H1 (cell line): ENCODE data around the gene SOST. TPM values are rescaled to one million over a fixed set of nuclear protein-coding genes. Genes with fewer than 3 reads are reported as not detected.

ENCODE experiments used
- CTCF ChIA-PET: fragments of 300-600 bp; sonication (Branson Sonifier 250); formaldehyde crosslinking; loops from one replicate; lab custom pipeline; 2021; ENCODE audit not compliant: partially characterized antibody; lab: Charles Lee
- POLR2A ChIA-PET: fragments of 300-600 bp; sonication (Branson Sonifier 250); formaldehyde crosslinking; loops from one replicate; lab custom pipeline; 2021; ENCODE audit warnings: inconsistent platforms; ENCODE audit not compliant: partially characterized antibody; lab: Charles Lee
- DNase-seq, 2 experiments: peaks; one replicate each; pipeline versions ENCODE4 v3.0.0 to v3.0.0-alpha.2; 2010 to 2022; ENCODE audit warnings: low spot score in 2 of 2, low read depth in 1 of 2, mixed read lengths in 1 of 2
- FAIRE-seq: peaks from 2 replicates; lab custom pipeline; 2011; peaks lifted over from hg19 to GRCh38; lab: Jason Lieb, UNC
- H2AFZ ChIP-seq: 2 replicates; pipeline ENCODE4 v1.8.1; 2012; ENCODE audit warnings: low read length, inconsistent platforms
- H2AK5ac ChIP-seq: 2 replicates; pipeline ENCODE4 v1.6.1; 2013; ENCODE audit warnings: low read depth, low read length
- H2BK120ac ChIP-seq: replicated peaks from 2 replicates; pipeline ENCODE3; 2013; ENCODE audit warnings: low read depth, low read length, inconsistent platforms
- H2BK12ac ChIP-seq: 2 replicates; pipeline ENCODE4 v1.6.1; 2013; ENCODE audit warnings: low read depth, low read length
- H2BK15ac ChIP-seq: 2 replicates; pipeline ENCODE4 v1.6.1; 2013; ENCODE audit warnings: low read length
- H2BK20ac ChIP-seq: 2 replicates; pipeline ENCODE4 v1.6.1; 2013; ENCODE audit warnings: low read length
- H2BK5ac ChIP-seq: 2 replicates; pipeline ENCODE4 v1.6.1; 2013; ENCODE audit warnings: low read depth, low read length
- H3K14ac ChIP-seq: 2 replicates; pipeline ENCODE4 v1.6.1; 2013; ENCODE audit warnings: inconsistent platforms; ENCODE audit not compliant: insufficient read length
- H3K18ac ChIP-seq: 2 replicates; pipeline ENCODE4 v1.6.1; 2013; ENCODE audit warnings: low read length; ENCODE audit errors: extremely low read depth
- H3K23ac ChIP-seq: 2 replicates; pipeline ENCODE4 v1.6.1; 2013; ENCODE audit warnings: inconsistent platforms; ENCODE audit not compliant: insufficient read length
- H3K23me2 ChIP-seq: 2 replicates; pipeline ENCODE4 v1.6.1; 2013; ENCODE audit warnings: low read depth, low read length
- H3K27ac ChIP-seq: 2 replicates; pipeline ENCODE4 v1.6.1; 2011; ENCODE audit warnings: low read depth, low read length, inconsistent platforms
- H3K27me3 ChIP-seq, 4 experiments: replicated peaks in 1 of 4; 1 replicate in 1 of 4; 2 replicates in 3 of 4; pipeline versions ENCODE4 v1.6.1 to v1.8.1; 2011 to 2013; ENCODE audit warnings: low read length in 3 of 4, mild to moderate bottlenecking in 3 of 4, inconsistent platforms in 2 of 4, mixed read lengths in 2 of 4, moderate library complexity in 1 of 4; ENCODE audit not compliant: control insufficient read depth in 3 of 4, insufficient read depth in 3 of 4; ENCODE audit errors: extremely low read depth in 1 of 4
- H3K36me3 ChIP-seq, 4 experiments: 2 replicates each; pipeline versions ENCODE4 v1.6.1 to v1.8.1; 2011 to 2013; ENCODE audit warnings: mild to moderate bottlenecking in 4 of 4, low read length in 3 of 4, moderate library complexity in 2 of 4, control low read depth in 1 of 4, inconsistent platforms in 1 of 4; ENCODE audit not compliant: insufficient read depth in 4 of 4, control insufficient read depth in 2 of 4
- H3K4ac ChIP-seq: replicated peaks from 2 replicates; pipeline ENCODE3; 2013; ENCODE audit warnings: low read length, low read depth, mixed read lengths, inconsistent platforms; ENCODE audit not compliant: insufficient read length
- H3K4me1 ChIP-seq, 4 experiments: replicated peaks in 1 of 4; 1 replicate in 1 of 4; 2 replicates in 3 of 4; pipeline versions ENCODE4 v1.6.1 to v1.8.1; 2011 to 2013; ENCODE audit warnings: low read length in 3 of 4, inconsistent platforms in 2 of 4, mixed read lengths in 1 of 4; ENCODE audit not compliant: insufficient read depth in 4 of 4, control insufficient read depth in 3 of 4
- H3K4me2 ChIP-seq, 2 experiments: 2 replicates each; pipeline versions ENCODE4 v1.6.1 to v1.8.1; 2011 to 2013; ENCODE audit warnings: low read depth in 2 of 2, low read length in 2 of 2, control low read depth in 1 of 2, inconsistent platforms in 1 of 2, mild to moderate bottlenecking in 1 of 2; ENCODE audit not compliant: insufficient read depth in 1 of 2
- H3K4me3 ChIP-seq, 4 experiments: fragments of 200-600, 300-600 bp in 1 of 4; sonication (generic), shearing (Covaris generic), sonication (Bioruptor Twin) in 1 of 4; 2 replicates each; pipeline versions ENCODE4 v1.5.1 to v1.8.1; 2011 to 2016; ENCODE audit warnings: low read length in 4 of 4, low read depth in 3 of 4, control low read depth in 2 of 4, inconsistent platforms in 2 of 4, mild to moderate bottlenecking in 2 of 4, mixed read lengths in 1 of 4, moderate library complexity in 1 of 4; ENCODE audit not compliant: insufficient read depth in 2 of 4; ENCODE audit errors: extremely low read depth in 1 of 4
- H3K56ac ChIP-seq: replicated peaks from 2 replicates; pipeline ENCODE3; 2013; ENCODE audit warnings: low read depth, mild to moderate bottlenecking, mixed read lengths, low read length, inconsistent platforms; ENCODE audit not compliant: insufficient read length
- H3K79me1 ChIP-seq: 2 replicates; pipeline ENCODE4 v1.6.1; 2013; ENCODE audit warnings: low read depth, low read length, control low read depth
- H3K79me2 ChIP-seq, 2 experiments: 2 replicates each; pipeline versions ENCODE4 v1.6.1 to v1.8.1; 2012 to 2013; ENCODE audit warnings: low read length in 2 of 2, mild to moderate bottlenecking in 2 of 2, inconsistent platforms in 1 of 2; ENCODE audit not compliant: insufficient read depth in 2 of 2, control insufficient read depth in 1 of 2
- H3K9ac ChIP-seq, 4 experiments: replicated peaks in 1 of 4; 1 replicate in 1 of 4; 2 replicates in 3 of 4; pipeline versions ENCODE4 v1.6.1 to v1.8.1; 2011 to 2013; ENCODE audit warnings: low read depth in 3 of 4, low read length in 3 of 4, control low read depth in 2 of 4, mild to moderate bottlenecking in 2 of 4, moderate library complexity in 2 of 4, inconsistent platforms in 1 of 4; ENCODE audit errors: extremely low read depth in 1 of 4
- H3K9me3 ChIP-seq, 2 experiments: 2 replicates each; pipeline versions ENCODE4 v1.6.1 to v1.8.1; 2012 to 2013; ENCODE audit warnings: mild to moderate bottlenecking in 2 of 2, moderate library complexity in 2 of 2, control low read depth in 1 of 2, inconsistent platforms in 1 of 2, low read depth in 1 of 2, low read length in 1 of 2, mixed read lengths in 1 of 2; ENCODE audit not compliant: insufficient read depth in 2 of 2
- H4K20me1 ChIP-seq, 2 experiments: replicated peaks in 1 of 2; 2 replicates each; pipeline versions ENCODE3 to v1.8.1; 2011 to 2013; ENCODE audit warnings: inconsistent platforms in 2 of 2, low read length in 2 of 2, mild to moderate bottlenecking in 1 of 2; ENCODE audit not compliant: insufficient read depth in 2 of 2, control insufficient read depth in 1 of 2
- H4K5ac ChIP-seq: 2 replicates; pipeline ENCODE4 v1.6.1; 2013; ENCODE audit warnings: low read length, low read depth, mixed read lengths, inconsistent platforms; ENCODE audit not compliant: insufficient read length
- H4K8ac ChIP-seq: 2 replicates; pipeline ENCODE4 v1.8.0; 2013; ENCODE audit warnings: mild to moderate bottlenecking, moderate library complexity, low read length, inconsistent platforms; ENCODE audit not compliant: insufficient read depth; ENCODE audit errors: extremely low read depth
- H4K91ac ChIP-seq: replicated peaks from 2 replicates; pipeline ENCODE3; 2013; ENCODE audit warnings: low read length, mixed read lengths, inconsistent platforms; ENCODE audit not compliant: insufficient read length
- ASH2L ChIP-seq: fragments of 200-600, 300-600 bp; sonication (generic); IDR thresholded peaks from one replicate; pipeline ENCODE4 v1.7.1; 2017; ENCODE audit warnings: low read length
- BACH1 ChIP-seq: IDR thresholded peaks from 2 replicates; pipeline ENCODE4 v1.6.1; 2012; ENCODE audit warnings: low read length, improper control_type of control experiment
- BRCA1 ChIP-seq: IDR thresholded peaks from 2 replicates; pipeline ENCODE4 v1.6.1; 2012; ENCODE audit warnings: low read depth, low read length, improper control_type of control experiment
- CTBP2 ChIP-seq: IDR thresholded peaks from 2 replicates; pipeline ENCODE4 v1.7.0; 2011; ENCODE audit warnings: borderline replicate concordance, mild to moderate bottlenecking, moderate library complexity, mixed read lengths, low read length; ENCODE audit not compliant: insufficient read depth, insufficient read length
- E2F6 ChIP-seq: IDR thresholded peaks from 2 replicates; pipeline ENCODE4 v1.6.1; 2012; ENCODE audit warnings: inconsistent platforms
- EZH2 ChIP-seq: fragments of 200-600 bp; sonication (generic); IDR thresholded peaks from 2 replicates; pipeline ENCODE4 v1.7.1; 2012; ENCODE audit warnings: low read depth, mild to moderate bottlenecking, moderate library complexity, low read length, inconsistent platforms; ENCODE audit not compliant: severe bottlenecking
- HDAC2 ChIP-seq, 2 experiments: fragments of 300-600 bp in 1 of 2; sonication (generic) in 1 of 2; IDR thresholded peaks; 2 replicates each; pipeline ENCODE4 v1.6.1; 2011 to 2012; ENCODE audit warnings: low read depth in 2 of 2, low read length in 2 of 2, mild to moderate bottlenecking in 2 of 2, moderate library complexity in 2 of 2, borderline replicate concordance in 1 of 2, inconsistent platforms in 1 of 2
- JUN ChIP-seq: IDR thresholded peaks from 2 replicates; pipeline ENCODE4 v1.6.1; 2011; ENCODE audit warnings: low read depth, mild to moderate bottlenecking, improper control_type of control experiment, low read length
- JUND ChIP-seq: IDR thresholded peaks from 2 replicates; pipeline ENCODE4 v1.6.1; 2011; ENCODE audit warnings: mild to moderate bottlenecking, improper control_type of control experiment, low read length
- KDM5A ChIP-seq: fragments of 200-600 bp; IDR thresholded peaks from 2 replicates; pipeline ENCODE4 v1.7.1; 2012; ENCODE audit warnings: mild to moderate bottlenecking, low read length, inconsistent platforms, mixed read lengths
- RBBP5 ChIP-seq: IDR thresholded peaks from 2 replicates; pipeline ENCODE4 v1.7.1; 2012; ENCODE audit warnings: low read depth, mild to moderate bottlenecking, inconsistent platforms, low read length, moderate library complexity, borderline replicate concordance
- WGBS, 2 experiments: shearing (Covaris generic) in 1 of 2; methylation state at CpG; one replicate each; pipeline versions ENCODE4 v1.1.6 to v1.1.7; 2013 to 2015; ENCODE audit warnings: low lambda C conversion rate in 2 of 2, mixed read lengths in 2 of 2, inconsistent platforms in 1 of 2, low coverage in 1 of 2, missing lambda C conversion rate in 1 of 2; ENCODE audit not compliant: insufficient replicate concordance in 2 of 2, insufficient coverage in 1 of 2, insufficient read length in 1 of 2; ENCODE audit errors: extremely low coverage in 1 of 2, missing lambda C conversion rate in 1 of 2; 5-methylcytosine and 5-hydroxymethylcytosine counted together
- polyA plus RNA-seq, 7 experiments: library from polyadenylated mRNA; depleted of rRNA in 3 of 7; stranded (reverse) in 5 of 7; unstranded in 2 of 7; fragments of >200 nt in 5 of 7; fragments of 200-250 nt in 2 of 7; gene quantifications; 1 replicate in 5 of 7; 2 replicates in 1 of 7; 4 replicates in 1 of 7; pipeline versions ENCODE4 v1.2.1 to v1.2.3, GENCODE V29; 2011 to 2013; ENCODE audit warnings: missing spikeins in 2 of 7, mixed read lengths in 2 of 7
- total RNA-seq: library from RNA; stranded (reverse); fragmentation: NEBNext Ultra II Directional; extraction: Animal tissue kit (Norgen Biotek cat#: 25700); gene quantifications from 2 replicates; pipeline ENCODE4 v1.2.1, GENCODE V29; 2021
- TF ChIP-seq, protein P1 (sequence below): IDR thresholded peaks from 2 replicates; pipeline ENCODE4 v1.6.1; 2011; ENCODE audit warnings: low read length, improper control_type of control experiment

SOST gene
- total and polyA plus RNA-seq, 2 of the 8 experiments (the other 6 are each of a cell fraction or from before 2014, with no cell fraction given): 0.08 TPM; not detected in 1

- Histone ChIP-seq H4K8ac (no peak overlapping the region), H3K4me1 (no peaks in the 10 kb centered on the region), H3K27me3 (no peaks in the 10 kb centered on the region), H3K79me1 (no peaks in the 10 kb centered on the region; the same call in 1 of the 2 replicates), H2AFZ (no peak overlapping the region), H3K9me3 (no peaks in the 10 kb centered on the region), H3K23me2 (no peaks in the 10 kb centered on the region), H2BK5ac (no peak overlapping the region), H3K4ac (no peak overlapping the region), H3K18ac (no peak overlapping the region), H3K4me2 (no peak overlapping the region), H2BK12ac (no peak overlapping the region), H3K56ac (no peak overlapping the region), H2AK5ac (no peak overlapping the region), H3K36me3 (peaks cover 3 to 26% (median 14%) of the 10 kb centered on the region in 4 experiments; a peak in 6 of 8 replicates), H4K20me1 (no peaks in the 10 kb centered on the region), H2BK120ac (no peak overlapping the region), H3K27ac (no peak overlapping the region), H3K23ac (no peak overlapping the region), H2BK20ac (no peak overlapping the region), H2BK15ac (no peak overlapping the region), H3K4me3 (no peak overlapping the region), H3K9ac (no peak overlapping the region), H4K5ac (no peak overlapping the region), H3K79me2 (no peaks in the 10 kb centered on the region), H4K91ac (no peak overlapping the region), H3K14ac (no peak overlapping the region)
- no peak for FAIRE-seq
- DNase-seq: no peak
- ChIA-PET POLR2A (interaction anchor here (1.1 kb wide), 1 partner anchor 9 kb away, joined by 4 read pairs; the partner anchor contains the start of gene DUSP3), CTCF (interaction anchor here (1.1 to 2.9 kb wide), 3 partner anchors 75 to 95 kb away, joined by 3 to 13 read pairs (median 4); no protein-coding TSS in a partner anchor)
- 87% methylated on average over 16 of the region's 16 CpGs; no CpG with 5 or more reads in 1 of the 2 experiments for WGBS, 2 experiments
- TF ChIP-seq KDM5A (no peak), JUND (no peak), EZH2 (no peak), E2F6 (no peak), HDAC2 (IDR thresholded peaks at IDR 0.05; ENCODE audit: borderline replicate concordance in 1 of 2, low read depth in 2 of 2, low read length in 2 of 2) (no peak), BACH1 (no peak), ASH2L (no peak), CTBP2 (no peak), RBBP5 (no peak), BRCA1 (no peak), JUN (no peak)
- TF ChIP-seq, protein P1, sequence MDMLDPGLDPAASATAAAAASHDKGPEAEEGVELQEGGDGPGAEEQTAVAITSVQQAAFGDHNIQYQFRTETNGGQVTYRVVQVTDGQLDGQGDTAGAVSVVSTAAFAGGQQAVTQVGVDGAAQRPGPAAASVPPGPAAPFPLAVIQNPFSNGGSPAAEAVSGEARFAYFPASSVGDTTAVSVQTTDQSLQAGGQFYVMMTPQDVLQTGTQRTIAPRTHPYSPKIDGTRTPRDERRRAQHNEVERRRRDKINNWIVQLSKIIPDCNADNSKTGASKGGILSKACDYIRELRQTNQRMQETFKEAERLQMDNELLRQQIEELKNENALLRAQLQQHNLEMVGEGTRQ: no peak
These were observed 10.8 kb upstream of the SOST start for GRCh38 chr17:43769426-43769825.
